K562 (cell line): Measurements from ENCODE around the gene PTAFR.

ENCODE experiments used
- EP400 ChIP-seq: fragments of 450-650 bp; IDR thresholded peaks from 2 replicates; pipeline ENCODE4 v1.6.1; 2017; ENCODE audit warnings: antibody characterized with exemption, mild to moderate bottlenecking, moderate library complexity
- EZH2 ChIP-seq: IDR thresholded peaks from 2 replicates; pipeline ENCODE4 v1.6.1; 2012; ENCODE audit warnings: low read depth, mild to moderate bottlenecking, inconsistent platforms, low read length, borderline replicate concordance
- GTF2E2 ChIP-seq: fragments of 200-800 bp; sonication (Bioruptor generic); IDR thresholded peaks from 2 replicates; pipeline ENCODE4 v1.6.1; 2016; ENCODE audit warnings: missing genetic modification characterization, missing compliant biosample characterization
- HIVEP1 ChIP-seq: fragments of 250-450 bp; sonication (Bioruptor Pico); IDR thresholded peaks from 2 replicates; pipeline ENCODE4 v1.4.0; 2020; ENCODE audit warnings: mild to moderate bottlenecking
- HNRNPK ChIP-seq: fragments of 200-400 bp; formaldehyde crosslinking; IDR thresholded peaks from one replicate; pipeline ENCODE4 v1.6.1; 2018; ENCODE audit warnings: mild to moderate bottlenecking, low read depth, low read length; ENCODE audit not compliant: poor library complexity, severe bottlenecking
- ZFP30 ChIP-seq: fragments of 250-450 bp; sonication (Bioruptor Pico); IDR thresholded peaks from 2 replicates; pipeline ENCODE4 v1.8.0; 2022; ENCODE audit warnings: moderate library complexity, mild to moderate bottlenecking, inconsistent platforms, borderline replicate concordance
- ZKSCAN8 ChIP-seq: fragments of 200-800 bp; sonication (Bioruptor generic); IDR thresholded peaks from 2 replicates; pipeline ENCODE4 v1.6.1; 2016; ENCODE audit warnings: missing genetic modification characterization, missing compliant biosample characterization
- ZNF79 ChIP-seq: fragments of 250-450 bp; sonication (Bioruptor Pico); IDR thresholded peaks from 2 replicates; pipeline ENCODE4 v1.4.0; 2020; ENCODE audit warnings: low read depth, mild to moderate bottlenecking, moderate library complexity
- TF ChIP-seq, protein P1 (sequence below): IDR thresholded peaks from 2 replicates; pipeline ENCODE4 v1.6.1; 2011; ENCODE audit not compliant: insufficient read length; ENCODE audit errors: extremely low read depth
- TF ChIP-seq, protein P2 (sequence below), 2 experiments: fragments of 450-650 bp; IDR thresholded peaks; 2 replicates each; pipeline ENCODE4 v1.6.1; 2016; ENCODE audit warnings: mild to moderate bottlenecking in 2 of 2, borderline replicate concordance in 1 of 2, low read depth in 1 of 2, moderate library complexity in 1 of 2
- TF ChIP-seq, protein P3 (sequence below): fragments of 200-400 bp; formaldehyde crosslinking; IDR thresholded peaks from 2 replicates; pipeline ENCODE4 v1.6.1; 2017; ENCODE audit warnings: mild to moderate bottlenecking, low read depth, low read length, moderate library complexity
- TF ChIP-seq, protein P4 (sequence below), 3 experiments: IDR thresholded peaks in 2 of 3; conservative IDR thresholded peaks in 1 of 3; 2 replicates each; pipeline ENCODE4 v1.5.1; 2011 to 2012; ENCODE audit warnings: low read length in 3 of 3, mild to moderate bottlenecking in 3 of 3, control low read depth in 2 of 3, improper control_type of control experiment in 1 of 3, inconsistent platforms in 1 of 3, low read depth in 1 of 3, mixed read lengths in 1 of 3, moderate library complexity in 1 of 3; ENCODE audit not compliant: insufficient read depth in 2 of 3

DNA sequence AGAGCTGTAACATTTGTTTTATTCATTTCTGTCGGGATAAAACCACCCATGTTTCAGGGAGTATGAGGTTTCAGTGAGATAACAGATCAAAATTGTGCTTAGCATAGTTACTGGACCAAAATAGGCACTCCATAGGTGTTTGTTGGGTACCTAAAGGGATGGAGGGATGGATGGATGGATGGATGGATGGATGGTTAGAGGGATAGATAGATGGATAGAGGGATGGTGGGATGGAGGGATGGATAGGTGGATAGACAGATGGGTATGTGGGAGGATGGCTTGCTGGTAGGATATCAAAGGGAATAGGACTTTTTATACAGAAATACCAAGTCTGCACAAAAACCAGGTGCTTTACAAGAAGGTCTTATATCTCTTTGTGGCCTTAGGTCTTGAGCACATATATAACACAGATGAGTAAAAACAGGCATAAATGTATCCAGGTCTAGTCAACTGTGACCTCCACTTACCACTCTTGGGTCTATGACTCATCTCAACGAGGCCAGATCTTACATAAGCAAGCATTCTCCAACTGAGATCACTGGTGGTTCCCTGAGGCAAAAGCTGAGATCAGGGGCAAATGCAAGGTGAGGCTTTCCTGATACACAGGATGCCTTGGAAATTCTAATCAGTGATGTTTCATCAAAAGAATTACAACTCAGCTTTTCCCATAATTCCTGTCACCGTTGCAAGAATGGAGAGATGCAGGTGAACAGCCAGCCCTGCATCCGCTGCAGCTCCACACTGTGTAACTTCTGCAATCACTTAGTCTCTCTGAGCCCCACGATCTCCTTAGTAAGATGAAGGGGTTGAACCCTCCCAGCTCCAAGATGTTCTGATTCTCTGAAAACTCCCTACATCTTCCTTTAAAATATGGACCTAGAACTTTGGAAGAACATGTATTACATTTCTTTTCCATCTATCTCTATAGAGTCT is 32.0 kb downstream of the PTAFR start:
- no peak for TF ChIP-seq EP400
- no peak for TF ChIP-seq ZFP30 (CRISPR knock-in tag)
- no peak for TF ChIP-seq HIVEP1 (CRISPR knock-in tag)
- TF ChIP-seq, protein P1, sequence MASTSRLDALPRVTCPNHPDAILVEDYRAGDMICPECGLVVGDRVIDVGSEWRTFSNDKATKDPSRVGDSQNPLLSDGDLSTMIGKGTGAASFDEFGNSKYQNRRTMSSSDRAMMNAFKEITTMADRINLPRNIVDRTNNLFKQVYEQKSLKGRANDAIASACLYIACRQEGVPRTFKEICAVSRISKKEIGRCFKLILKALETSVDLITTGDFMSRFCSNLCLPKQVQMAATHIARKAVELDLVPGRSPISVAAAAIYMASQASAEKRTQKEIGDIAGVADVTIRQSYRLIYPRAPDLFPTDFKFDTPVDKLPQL = no peak
- TF ChIP-seq HNRNPK = no peak
- TF ChIP-seq, protein P2, sequence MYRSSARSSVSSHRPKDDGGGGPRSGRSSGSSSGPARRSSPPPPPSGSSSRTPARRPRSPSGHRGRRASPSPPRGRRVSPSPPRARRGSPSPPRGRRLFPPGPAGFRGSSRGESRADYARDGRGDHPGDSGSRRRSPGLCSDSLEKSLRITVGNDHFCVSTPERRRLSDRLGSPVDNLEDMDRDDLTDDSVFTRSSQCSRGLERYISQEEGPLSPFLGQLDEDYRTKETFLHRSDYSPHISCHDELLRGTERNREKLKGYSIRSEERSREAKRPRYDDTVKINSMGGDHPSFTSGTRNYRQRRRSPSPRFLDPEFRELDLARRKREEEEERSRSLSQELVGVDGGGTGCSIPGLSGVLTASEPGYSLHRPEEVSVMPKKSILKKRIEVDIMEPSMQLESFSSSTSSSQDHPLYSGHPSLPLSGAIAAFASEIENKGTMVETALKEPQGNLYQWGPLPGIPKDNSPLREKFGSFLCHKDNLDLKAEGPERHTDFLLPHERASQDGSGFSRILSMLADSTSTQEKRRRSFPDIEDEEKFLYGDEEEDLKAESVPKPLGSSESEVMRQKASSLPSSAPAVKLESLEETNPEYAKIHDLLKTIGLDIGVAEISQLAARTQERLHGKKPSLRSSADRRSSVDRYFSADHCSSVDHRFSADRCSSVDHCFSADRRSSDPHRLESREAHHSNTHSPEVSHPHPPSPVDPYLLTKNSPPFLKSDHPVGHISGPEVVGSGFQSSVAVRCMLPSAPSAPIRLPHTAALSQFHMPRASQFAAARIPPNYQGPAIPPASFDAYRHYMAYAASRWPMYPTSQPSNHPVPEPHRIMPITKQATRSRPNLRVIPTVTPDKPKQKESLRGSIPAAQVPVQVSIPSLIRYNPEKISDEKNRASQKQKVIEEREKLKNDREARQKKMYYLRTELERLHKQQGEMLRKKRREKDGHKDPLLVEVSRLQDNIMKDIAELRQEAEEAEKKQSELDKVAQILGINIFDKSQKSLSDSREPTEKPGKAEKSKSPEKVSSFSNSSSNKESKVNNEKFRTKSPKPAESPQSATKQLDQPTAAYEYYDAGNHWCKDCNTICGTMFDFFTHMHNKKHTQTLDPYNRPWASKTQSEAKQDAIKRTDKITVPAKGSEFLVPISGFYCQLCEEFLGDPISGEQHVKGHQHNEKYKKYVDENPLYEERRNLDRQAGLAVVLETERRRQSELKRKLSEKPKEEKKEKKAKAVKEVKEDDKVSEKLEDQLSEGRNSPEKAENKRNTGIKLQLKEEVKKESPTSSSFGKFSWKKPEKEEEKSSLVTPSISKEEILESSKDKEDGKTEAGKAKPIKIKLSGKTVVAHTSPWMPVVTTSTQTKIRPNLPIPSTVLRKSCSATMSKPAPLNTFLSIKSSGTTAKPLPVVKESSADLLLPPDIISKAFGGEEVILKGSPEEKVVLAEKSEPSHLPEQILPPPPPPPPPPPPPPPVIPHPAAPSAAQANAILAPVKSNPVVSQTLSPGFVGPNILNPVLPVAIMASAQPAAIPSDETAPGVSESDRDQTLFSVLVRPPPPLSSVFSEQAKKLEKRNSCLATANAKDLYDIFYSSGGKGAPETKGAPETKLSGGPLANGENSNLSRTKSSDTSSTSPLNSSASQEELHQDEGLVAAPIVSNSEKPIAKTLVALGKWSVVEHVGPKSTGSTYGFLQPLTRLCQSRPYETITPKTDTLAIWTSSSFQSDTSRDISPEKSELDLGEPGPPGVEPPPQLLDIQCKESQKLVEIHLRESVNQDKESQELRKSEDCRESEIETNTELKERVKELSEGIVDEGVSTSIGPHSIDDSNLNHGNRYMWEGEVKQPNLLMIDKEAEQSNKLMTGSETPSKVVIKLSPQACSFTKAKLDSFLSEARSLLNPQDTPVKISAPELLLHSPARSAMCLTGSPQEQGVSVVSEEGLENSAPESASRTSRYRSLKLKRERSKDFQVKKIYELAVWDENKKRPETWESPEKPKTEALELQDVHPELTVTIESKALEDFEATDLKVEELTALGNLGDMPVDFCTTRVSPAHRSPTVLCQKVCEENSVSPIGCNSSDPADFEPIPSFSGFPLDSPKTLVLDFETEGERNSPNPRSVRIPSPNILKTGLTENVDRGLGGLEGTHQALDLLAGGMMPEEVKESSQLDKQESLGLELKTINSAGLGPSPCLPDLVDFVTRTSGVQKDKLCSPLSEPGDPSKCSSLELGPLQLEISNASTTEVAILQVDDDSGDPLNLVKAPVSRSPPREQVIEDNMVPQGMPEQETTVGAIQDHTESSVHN (IDR thresholded peaks at IDR 0.05; ENCODE audit: borderline replicate concordance in 1 of 2, low read depth in 1 of 2) = no peak
- TF ChIP-seq EZH2 = no peak
- TF ChIP-seq GTF2E2 (tag) = no peak
- TF ChIP-seq, protein P3, sequence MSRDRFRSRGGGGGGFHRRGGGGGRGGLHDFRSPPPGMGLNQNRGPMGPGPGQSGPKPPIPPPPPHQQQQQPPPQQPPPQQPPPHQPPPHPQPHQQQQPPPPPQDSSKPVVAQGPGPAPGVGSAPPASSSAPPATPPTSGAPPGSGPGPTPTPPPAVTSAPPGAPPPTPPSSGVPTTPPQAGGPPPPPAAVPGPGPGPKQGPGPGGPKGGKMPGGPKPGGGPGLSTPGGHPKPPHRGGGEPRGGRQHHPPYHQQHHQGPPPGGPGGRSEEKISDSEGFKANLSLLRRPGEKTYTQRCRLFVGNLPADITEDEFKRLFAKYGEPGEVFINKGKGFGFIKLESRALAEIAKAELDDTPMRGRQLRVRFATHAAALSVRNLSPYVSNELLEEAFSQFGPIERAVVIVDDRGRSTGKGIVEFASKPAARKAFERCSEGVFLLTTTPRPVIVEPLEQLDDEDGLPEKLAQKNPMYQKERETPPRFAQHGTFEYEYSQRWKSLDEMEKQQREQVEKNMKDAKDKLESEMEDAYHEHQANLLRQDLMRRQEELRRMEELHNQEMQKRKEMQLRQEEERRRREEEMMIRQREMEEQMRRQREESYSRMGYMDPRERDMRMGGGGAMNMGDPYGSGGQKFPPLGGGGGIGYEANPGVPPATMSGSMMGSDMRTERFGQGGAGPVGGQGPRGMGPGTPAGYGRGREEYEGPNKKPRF = no peak
- no peak for TF ChIP-seq ZKSCAN8
- TF ChIP-seq, protein P4, sequence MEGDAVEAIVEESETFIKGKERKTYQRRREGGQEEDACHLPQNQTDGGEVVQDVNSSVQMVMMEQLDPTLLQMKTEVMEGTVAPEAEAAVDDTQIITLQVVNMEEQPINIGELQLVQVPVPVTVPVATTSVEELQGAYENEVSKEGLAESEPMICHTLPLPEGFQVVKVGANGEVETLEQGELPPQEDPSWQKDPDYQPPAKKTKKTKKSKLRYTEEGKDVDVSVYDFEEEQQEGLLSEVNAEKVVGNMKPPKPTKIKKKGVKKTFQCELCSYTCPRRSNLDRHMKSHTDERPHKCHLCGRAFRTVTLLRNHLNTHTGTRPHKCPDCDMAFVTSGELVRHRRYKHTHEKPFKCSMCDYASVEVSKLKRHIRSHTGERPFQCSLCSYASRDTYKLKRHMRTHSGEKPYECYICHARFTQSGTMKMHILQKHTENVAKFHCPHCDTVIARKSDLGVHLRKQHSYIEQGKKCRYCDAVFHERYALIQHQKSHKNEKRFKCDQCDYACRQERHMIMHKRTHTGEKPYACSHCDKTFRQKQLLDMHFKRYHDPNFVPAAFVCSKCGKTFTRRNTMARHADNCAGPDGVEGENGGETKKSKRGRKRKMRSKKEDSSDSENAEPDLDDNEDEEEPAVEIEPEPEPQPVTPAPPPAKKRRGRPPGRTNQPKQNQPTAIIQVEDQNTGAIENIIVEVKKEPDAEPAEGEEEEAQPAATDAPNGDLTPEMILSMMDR (IDR thresholded peaks at IDR 0.05 in 2 of 3, conservative IDR thresholded peaks at IDR 0.05 in 1 of 3; ENCODE audit: insufficient read depth in 2 of 3, low read depth in 1 of 3, low read length in 3 of 3) = no peak
- TF ChIP-seq ZNF79 (CRISPR knock-in tag) = no peak
